H1 (cell line): ENCODE measurements around the gene CADM1. TPM values are rescaled to one million over a fixed set of nuclear protein-coding genes. Genes with fewer than 3 reads are reported as not detected.

Source experiments
- BRCA1 ChIP-seq: IDR thresholded peaks from 2 replicates; pipeline ENCODE4 v1.6.1; 2012; ENCODE audit warnings: low read depth, low read length, improper control_type of control experiment
- HDAC2 ChIP-seq, 2 experiments: fragments of 300-600 bp in 1 of 2; sonication (generic) in 1 of 2; IDR thresholded peaks; 2 replicates each; pipeline ENCODE4 v1.6.1; 2011 to 2012; ENCODE audit warnings: low read depth in 2 of 2, low read length in 2 of 2, mild to moderate bottlenecking in 2 of 2, moderate library complexity in 2 of 2, borderline replicate concordance in 1 of 2, inconsistent platforms in 1 of 2
- HDAC6 ChIP-seq: IDR thresholded peaks from one replicate; pipeline ENCODE4 v1.7.1; 2012; ENCODE audit warnings: low read depth, mild to moderate bottlenecking, inconsistent platforms, low read length, moderate library complexity
- SP1 ChIP-seq: IDR thresholded peaks from 2 replicates; pipeline ENCODE4 v1.6.1; 2011; ENCODE audit warnings: low read depth, low read length
- SP2 ChIP-seq: IDR thresholded peaks from 2 replicates; pipeline ENCODE4 v1.6.1; 2012; ENCODE audit warnings: mild to moderate bottlenecking, low read length, inconsistent platforms
- TCF12 ChIP-seq: IDR thresholded peaks from 2 replicates; pipeline ENCODE4 v1.6.1; 2011; ENCODE audit warnings: low read depth, mild to moderate bottlenecking, low read length
- YY1 ChIP-seq: IDR thresholded peaks from 2 replicates; pipeline ENCODE4 v1.6.1; 2011; ENCODE audit warnings: low read depth, mild to moderate bottlenecking, low read length
- polyA plus RNA-seq, 7 experiments: library from polyadenylated mRNA; depleted of rRNA in 3 of 7; stranded (reverse) in 5 of 7; unstranded in 2 of 7; fragments of >200 nt in 5 of 7; fragments of 200-250 nt in 2 of 7; gene quantifications; 1 replicate in 5 of 7; 2 replicates in 1 of 7; 4 replicates in 1 of 7; pipeline versions ENCODE4 v1.2.1 to v1.2.3, GENCODE V29; 2011 to 2013; ENCODE audit warnings: missing spikeins in 2 of 7, mixed read lengths in 2 of 7
- total RNA-seq: library from RNA; stranded (reverse); fragmentation: NEBNext Ultra II Directional; extraction: Animal tissue kit (Norgen Biotek cat#: 25700); gene quantifications from 2 replicates; pipeline ENCODE4 v1.2.1, GENCODE V29; 2021
- TF ChIP-seq, protein P1 (sequence below): fragments of 300-600 bp; sonication (generic); IDR thresholded peaks from 2 replicates; pipeline ENCODE4 v1.7.1; 2012; ENCODE audit warnings: low read length, moderate library complexity, mild to moderate bottlenecking, inconsistent platforms; ENCODE audit not compliant: insufficient replicate concordance
- TF ChIP-seq, protein P2 (sequence below), 3 experiments: IDR thresholded peaks; 1 replicate in 2 of 3; 2 replicates in 1 of 3; pipeline versions ENCODE4 v1.5.1 to v1.6.1; 2011; ENCODE audit warnings: low read length in 3 of 3, mild to moderate bottlenecking in 3 of 3, inconsistent platforms in 2 of 3, low read depth in 1 of 3, moderate library complexity in 1 of 3; ENCODE audit not compliant: insufficient read depth in 1 of 3; ENCODE audit errors: control extremely low read depth in 1 of 3

CADM1 gene
- total and polyA plus RNA-seq, 2 of the 8 experiments (the other 6 are each of a cell fraction or from before 2014, with no cell fraction given): 8.3 to 25.3 TPM

GRCh38 chr11:115128226-115128625 is 376.0 kb downstream of the CADM1 start (continued):
- TF ChIP-seq, protein P1, sequence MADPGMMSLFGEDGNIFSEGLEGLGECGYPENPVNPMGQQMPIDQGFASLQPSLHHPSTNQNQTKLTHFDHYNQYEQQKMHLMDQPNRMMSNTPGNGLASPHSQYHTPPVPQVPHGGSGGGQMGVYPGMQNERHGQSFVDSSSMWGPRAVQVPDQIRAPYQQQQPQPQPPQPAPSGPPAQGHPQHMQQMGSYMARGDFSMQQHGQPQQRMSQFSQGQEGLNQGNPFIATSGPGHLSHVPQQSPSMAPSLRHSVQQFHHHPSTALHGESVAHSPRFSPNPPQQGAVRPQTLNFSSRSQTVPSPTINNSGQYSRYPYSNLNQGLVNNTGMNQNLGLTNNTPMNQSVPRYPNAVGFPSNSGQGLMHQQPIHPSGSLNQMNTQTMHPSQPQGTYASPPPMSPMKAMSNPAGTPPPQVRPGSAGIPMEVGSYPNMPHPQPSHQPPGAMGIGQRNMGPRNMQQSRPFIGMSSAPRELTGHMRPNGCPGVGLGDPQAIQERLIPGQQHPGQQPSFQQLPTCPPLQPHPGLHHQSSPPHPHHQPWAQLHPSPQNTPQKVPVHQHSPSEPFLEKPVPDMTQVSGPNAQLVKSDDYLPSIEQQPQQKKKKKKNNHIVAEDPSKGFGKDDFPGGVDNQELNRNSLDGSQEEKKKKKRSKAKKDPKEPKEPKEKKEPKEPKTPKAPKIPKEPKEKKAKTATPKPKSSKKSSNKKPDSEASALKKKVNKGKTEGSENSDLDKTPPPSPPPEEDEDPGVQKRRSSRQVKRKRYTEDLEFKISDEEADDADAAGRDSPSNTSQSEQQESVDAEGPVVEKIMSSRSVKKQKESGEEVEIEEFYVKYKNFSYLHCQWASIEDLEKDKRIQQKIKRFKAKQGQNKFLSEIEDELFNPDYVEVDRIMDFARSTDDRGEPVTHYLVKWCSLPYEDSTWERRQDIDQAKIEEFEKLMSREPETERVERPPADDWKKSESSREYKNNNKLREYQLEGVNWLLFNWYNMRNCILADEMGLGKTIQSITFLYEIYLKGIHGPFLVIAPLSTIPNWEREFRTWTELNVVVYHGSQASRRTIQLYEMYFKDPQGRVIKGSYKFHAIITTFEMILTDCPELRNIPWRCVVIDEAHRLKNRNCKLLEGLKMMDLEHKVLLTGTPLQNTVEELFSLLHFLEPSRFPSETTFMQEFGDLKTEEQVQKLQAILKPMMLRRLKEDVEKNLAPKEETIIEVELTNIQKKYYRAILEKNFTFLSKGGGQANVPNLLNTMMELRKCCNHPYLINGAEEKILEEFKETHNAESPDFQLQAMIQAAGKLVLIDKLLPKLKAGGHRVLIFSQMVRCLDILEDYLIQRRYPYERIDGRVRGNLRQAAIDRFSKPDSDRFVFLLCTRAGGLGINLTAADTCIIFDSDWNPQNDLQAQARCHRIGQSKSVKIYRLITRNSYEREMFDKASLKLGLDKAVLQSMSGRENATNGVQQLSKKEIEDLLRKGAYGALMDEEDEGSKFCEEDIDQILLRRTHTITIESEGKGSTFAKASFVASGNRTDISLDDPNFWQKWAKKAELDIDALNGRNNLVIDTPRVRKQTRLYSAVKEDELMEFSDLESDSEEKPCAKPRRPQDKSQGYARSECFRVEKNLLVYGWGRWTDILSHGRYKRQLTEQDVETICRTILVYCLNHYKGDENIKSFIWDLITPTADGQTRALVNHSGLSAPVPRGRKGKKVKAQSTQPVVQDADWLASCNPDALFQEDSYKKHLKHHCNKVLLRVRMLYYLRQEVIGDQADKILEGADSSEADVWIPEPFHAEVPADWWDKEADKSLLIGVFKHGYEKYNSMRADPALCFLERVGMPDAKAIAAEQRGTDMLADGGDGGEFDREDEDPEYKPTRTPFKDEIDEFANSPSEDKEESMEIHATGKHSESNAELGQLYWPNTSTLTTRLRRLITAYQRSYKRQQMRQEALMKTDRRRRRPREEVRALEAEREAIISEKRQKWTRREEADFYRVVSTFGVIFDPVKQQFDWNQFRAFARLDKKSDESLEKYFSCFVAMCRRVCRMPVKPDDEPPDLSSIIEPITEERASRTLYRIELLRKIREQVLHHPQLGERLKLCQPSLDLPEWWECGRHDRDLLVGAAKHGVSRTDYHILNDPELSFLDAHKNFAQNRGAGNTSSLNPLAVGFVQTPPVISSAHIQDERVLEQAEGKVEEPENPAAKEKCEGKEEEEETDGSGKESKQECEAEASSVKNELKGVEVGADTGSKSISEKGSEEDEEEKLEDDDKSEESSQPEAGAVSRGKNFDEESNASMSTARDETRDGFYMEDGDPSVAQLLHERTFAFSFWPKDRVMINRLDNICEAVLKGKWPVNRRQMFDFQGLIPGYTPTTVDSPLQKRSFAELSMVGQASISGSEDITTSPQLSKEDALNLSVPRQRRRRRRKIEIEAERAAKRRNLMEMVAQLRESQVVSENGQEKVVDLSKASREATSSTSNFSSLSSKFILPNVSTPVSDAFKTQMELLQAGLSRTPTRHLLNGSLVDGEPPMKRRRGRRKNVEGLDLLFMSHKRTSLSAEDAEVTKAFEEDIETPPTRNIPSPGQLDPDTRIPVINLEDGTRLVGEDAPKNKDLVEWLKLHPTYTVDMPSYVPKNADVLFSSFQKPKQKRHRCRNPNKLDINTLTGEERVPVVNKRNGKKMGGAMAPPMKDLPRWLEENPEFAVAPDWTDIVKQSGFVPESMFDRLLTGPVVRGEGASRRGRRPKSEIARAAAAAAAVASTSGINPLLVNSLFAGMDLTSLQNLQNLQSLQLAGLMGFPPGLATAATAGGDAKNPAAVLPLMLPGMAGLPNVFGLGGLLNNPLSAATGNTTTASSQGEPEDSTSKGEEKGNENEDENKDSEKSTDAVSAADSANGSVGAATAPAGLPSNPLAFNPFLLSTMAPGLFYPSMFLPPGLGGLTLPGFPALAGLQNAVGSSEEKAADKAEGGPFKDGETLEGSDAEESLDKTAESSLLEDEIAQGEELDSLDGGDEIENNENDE: no peak
- TF ChIP-seq HDAC2 (IDR thresholded peaks at IDR 0.05; ENCODE audit: borderline replicate concordance in 1 of 2, low read depth in 2 of 2, low read length in 2 of 2) (no peak), SP1 (no peak), SP2 (no peak), YY1 (no peak), BRCA1 (no peak), HDAC6 (no peak), TCF12 (no peak)
- TF ChIP-seq, protein P2, sequence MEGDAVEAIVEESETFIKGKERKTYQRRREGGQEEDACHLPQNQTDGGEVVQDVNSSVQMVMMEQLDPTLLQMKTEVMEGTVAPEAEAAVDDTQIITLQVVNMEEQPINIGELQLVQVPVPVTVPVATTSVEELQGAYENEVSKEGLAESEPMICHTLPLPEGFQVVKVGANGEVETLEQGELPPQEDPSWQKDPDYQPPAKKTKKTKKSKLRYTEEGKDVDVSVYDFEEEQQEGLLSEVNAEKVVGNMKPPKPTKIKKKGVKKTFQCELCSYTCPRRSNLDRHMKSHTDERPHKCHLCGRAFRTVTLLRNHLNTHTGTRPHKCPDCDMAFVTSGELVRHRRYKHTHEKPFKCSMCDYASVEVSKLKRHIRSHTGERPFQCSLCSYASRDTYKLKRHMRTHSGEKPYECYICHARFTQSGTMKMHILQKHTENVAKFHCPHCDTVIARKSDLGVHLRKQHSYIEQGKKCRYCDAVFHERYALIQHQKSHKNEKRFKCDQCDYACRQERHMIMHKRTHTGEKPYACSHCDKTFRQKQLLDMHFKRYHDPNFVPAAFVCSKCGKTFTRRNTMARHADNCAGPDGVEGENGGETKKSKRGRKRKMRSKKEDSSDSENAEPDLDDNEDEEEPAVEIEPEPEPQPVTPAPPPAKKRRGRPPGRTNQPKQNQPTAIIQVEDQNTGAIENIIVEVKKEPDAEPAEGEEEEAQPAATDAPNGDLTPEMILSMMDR (IDR thresholded peaks at IDR 0.05; ENCODE audit: control extremely low read depth in 1 of 3, insufficient read depth in 1 of 3, low read depth in 1 of 3, low read length in 3 of 3): no peak
